Measurements from ENCODE around the gene CDC25C. TPM values are rescaled to one million over a fixed set of nuclear protein-coding genes. Genes with fewer than 3 reads are reported as not detected.

CDC25C gene
- 19.3 TPM for total RNA-seq (2021; ENCODE audit: unreplicated experiment)
- polyA plus RNA-seq (2012): 19.5 and 24.7 TPM in 2 replicates
- percentile 67 among the genes with signal in this experiment for Bru-seq, nascent RNA
- percentile 52 among the genes with signal in this experiment for BruChase-seq, experiment 1, labeled RNA remaining after a 6-hour chase
- percentile 58 among the genes with signal in this experiment for BruChase-seq, experiment 2, labeled RNA remaining after a 2-hour chase
- long read RNA-seq, transcript CDC25C-201 (14 exons, 2,128 nt): major isoform, 14 of 56 reads
- long read RNA-seq, partial matches to known transcripts: 2 of 56 reads
- long read RNA-seq, other reads (novel, unspliced or antisense): 35 of 56 reads

DNA sequence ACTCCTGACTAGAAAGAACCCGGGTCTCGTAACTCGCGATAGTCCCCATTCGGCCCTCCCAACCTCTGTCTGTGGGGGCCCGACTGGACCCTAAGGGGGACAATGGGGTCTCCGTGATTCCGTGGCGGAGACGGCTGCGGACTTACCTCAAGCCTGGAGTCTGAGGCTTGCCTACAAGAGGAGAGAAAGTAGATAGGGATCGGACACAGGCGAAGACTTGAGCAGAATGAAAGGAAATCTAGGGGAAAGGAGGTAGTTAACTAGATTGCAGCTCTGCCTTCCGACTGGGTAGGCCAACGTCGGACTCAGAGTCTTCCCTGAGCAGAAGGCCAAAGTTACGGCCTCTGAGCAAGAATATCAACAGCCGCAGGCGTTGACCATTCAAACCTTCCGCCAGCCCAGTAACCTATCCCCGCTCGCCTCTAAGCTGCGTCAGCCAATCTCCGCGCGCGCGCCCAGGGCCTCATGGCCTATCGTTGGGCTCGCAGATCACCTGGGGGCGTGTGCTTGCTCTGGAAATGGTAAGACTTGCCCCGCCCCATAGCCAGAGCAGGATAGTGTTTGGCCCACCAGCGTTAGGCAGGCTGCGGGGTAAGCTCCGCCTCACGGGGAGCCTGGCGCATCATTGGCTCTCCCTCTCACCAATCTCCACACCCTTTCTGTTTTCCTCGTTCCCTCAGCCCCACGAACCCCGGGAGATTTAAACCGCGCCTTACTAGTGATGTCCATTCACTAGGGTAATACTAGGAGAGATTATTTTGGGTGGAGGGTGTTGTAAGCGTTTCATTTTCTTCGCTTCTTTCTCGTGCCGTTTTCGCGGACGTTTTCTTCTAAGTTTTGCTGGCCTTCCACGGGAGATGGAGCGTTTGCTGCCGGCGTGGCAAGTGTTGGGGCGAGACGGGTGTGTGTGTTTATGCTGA lies at the start of gene CDC25C:
CDC25C (minus strand) TSS at position 356 of the 920 bp plus-strand sequence. CDS start 624 bp downstream, outside the sequence.
- peak within 1 kb of the TSS; percentile 25; the same call in 1 of the 2 replicates for H3K27ac ChIP-seq (ENCODE audit: low read depth, low read length)
- ATAC-seq (peak; percentile 98), DNase-seq (ENCODE audit: low read depth, low spot score) (peak; percentile 97)
- H3K4me1 ChIP-seq (ENCODE audit: control insufficient read depth in 1 of 2, insufficient read depth in 2 of 2, low read length in 2 of 2): peaks cover 4 to 26% of the 10 kb centered on the region in 2 experiments; a peak in 3 of 4 replicates
- intact Hi-C loops (cut with micrococcal nuclease): no loop called here
- H3K27me3 ChIP-seq (ENCODE audit: insufficient read depth, low read length): no peaks in the 10 kb centered on the region
- no TSS peak for BruUV-seq (replicated peaks)
- H3K4me2 ChIP-seq (ENCODE audit: low read length): peak within 1 kb of the TSS; percentile 80
- no peaks in the 10 kb centered on the region for H3K36me3 ChIP-seq (ENCODE audit: control insufficient read depth in 1 of 2, insufficient read depth in 2 of 2, low read length in 2 of 2)
- peaks cover 6% of the 10 kb centered on the region; the same call in 1 of the 2 replicates for H3K79me2 ChIP-seq (ENCODE audit: insufficient read depth, low read length)
- H3K9ac ChIP-seq (ENCODE audit: low read length): peak within 1 kb of the TSS; percentile 83
- H4K20me1 ChIP-seq (ENCODE audit: insufficient read depth): no peaks in the 10 kb centered on the region
- H3K9me2 ChIP-seq (ENCODE audit: insufficient read depth): no peaks in the 10 kb centered on the region
- H3K4me3 ChIP-seq (replicated peaks in 1 of 2; ENCODE audit: low read depth in 1 of 2, low read length in 2 of 2): peak within 1 kb of the TSS; percentile 87 to 88
- POLR2A ChIA-PET: interaction anchor here (0.5 to 1.9 kb wide), 6 partner anchors 9 to 153 kb away, joined by 3 to 6 read pairs (median 4); partner anchors contain the start of genes BRD8 and KIF20A
- CTCF ChIA-PET: interaction anchor here (0.6 to 3.1 kb wide), 2 partner anchors 21 to 49 kb away, joined by 3 to 22 read pairs; partner anchors contain the start of gene KDM3B
- H2AFZ ChIP-seq (ENCODE audit: low read depth, low read length, poor library complexity, severe bottlenecking): peak within 1 kb of the TSS; percentile 97
- H3K9me3 ChIP-seq (ENCODE audit: control insufficient read depth in 1 of 2, insufficient read depth in 1 of 2, low read depth in 1 of 2, low read length in 2 of 2): no peaks in the 10 kb centered on the region
- RAD21 ChIA-PET (ENCODE audit: low non-redundant PET in 1 of 2, low total read pairs in 2 of 2, uncharacterized antibody in 2 of 2, unreplicated experiment in 2 of 2): no interaction called here
- TF ChIP-seq POLR2A (IDR thresholded peaks at IDR 0.05; ENCODE audit: borderline replicate concordance, extremely low read depth, insufficient read depth, insufficient read length) (peak; percentile 28), CBX3 (IDR thresholded peaks at IDR 0.05; ENCODE audit: low read depth) (no peak), JUND (IDR thresholded peaks at IDR 0.05) (no peak), EGR1 (IDR thresholded peaks at IDR 0.05; ENCODE audit: low read depth) (no peak), POLR2AphosphoS5 (IDR thresholded peaks at IDR 0.05; ENCODE audit: low read depth, low read length) (peak; percentile 94), TCF7L2 (IDR thresholded peaks at IDR 0.05; ENCODE audit: borderline replicate concordance, extremely low read depth, insufficient read depth, insufficient read length) (no peak), EZH2 (IDR thresholded peaks at IDR 0.05) (no peak), FOSL1 (IDR thresholded peaks at IDR 0.05; ENCODE audit: low read depth) (no peak), ELF1 (IDR thresholded peaks at IDR 0.05; ENCODE audit: borderline replicate concordance, low read depth) (no peak), EZH2phosphoT487 (IDR thresholded peaks at IDR 0.05; ENCODE audit: borderline replicate concordance) (no peak), ZFX (IDR thresholded peaks at IDR 0.05) (peak; percentile 28; the same call in 1 of the 2 replicates), SRF (IDR thresholded peaks at IDR 0.05; ENCODE audit: low read depth) (no peak), RAD21 (IDR thresholded peaks at IDR 0.05; ENCODE audit: low read depth) (no peak), ZNF274 (IDR thresholded peaks at IDR 0.05; ENCODE audit: low read depth, low read length) (no peak), CEBPB (IDR thresholded peaks at IDR 0.05; ENCODE audit: low read depth) (no peak)
- TF ChIP-seq, protein P1, sequence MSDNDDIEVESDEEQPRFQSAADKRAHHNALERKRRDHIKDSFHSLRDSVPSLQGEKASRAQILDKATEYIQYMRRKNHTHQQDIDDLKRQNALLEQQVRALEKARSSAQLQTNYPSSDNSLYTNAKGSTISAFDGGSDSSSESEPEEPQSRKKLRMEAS (IDR thresholded peaks at IDR 0.05): no peak
- TF ChIP-seq, protein P2, sequence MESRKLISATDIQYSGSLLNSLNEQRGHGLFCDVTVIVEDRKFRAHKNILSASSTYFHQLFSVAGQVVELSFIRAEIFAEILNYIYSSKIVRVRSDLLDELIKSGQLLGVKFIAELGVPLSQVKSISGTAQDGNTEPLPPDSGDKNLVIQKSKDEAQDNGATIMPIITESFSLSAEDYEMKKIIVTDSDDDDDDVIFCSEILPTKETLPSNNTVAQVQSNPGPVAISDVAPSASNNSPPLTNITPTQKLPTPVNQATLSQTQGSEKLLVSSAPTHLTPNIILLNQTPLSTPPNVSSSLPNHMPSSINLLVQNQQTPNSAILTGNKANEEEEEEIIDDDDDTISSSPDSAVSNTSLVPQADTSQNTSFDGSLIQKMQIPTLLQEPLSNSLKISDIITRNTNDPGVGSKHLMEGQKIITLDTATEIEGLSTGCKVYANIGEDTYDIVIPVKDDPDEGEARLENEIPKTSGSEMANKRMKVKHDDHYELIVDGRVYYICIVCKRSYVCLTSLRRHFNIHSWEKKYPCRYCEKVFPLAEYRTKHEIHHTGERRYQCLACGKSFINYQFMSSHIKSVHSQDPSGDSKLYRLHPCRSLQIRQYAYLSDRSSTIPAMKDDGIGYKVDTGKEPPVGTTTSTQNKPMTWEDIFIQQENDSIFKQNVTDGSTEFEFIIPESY (IDR thresholded peaks at IDR 0.05; ENCODE audit: extremely low read depth, insufficient replicate concordance, low read length): no peak
- TF ChIP-seq, protein P3, sequence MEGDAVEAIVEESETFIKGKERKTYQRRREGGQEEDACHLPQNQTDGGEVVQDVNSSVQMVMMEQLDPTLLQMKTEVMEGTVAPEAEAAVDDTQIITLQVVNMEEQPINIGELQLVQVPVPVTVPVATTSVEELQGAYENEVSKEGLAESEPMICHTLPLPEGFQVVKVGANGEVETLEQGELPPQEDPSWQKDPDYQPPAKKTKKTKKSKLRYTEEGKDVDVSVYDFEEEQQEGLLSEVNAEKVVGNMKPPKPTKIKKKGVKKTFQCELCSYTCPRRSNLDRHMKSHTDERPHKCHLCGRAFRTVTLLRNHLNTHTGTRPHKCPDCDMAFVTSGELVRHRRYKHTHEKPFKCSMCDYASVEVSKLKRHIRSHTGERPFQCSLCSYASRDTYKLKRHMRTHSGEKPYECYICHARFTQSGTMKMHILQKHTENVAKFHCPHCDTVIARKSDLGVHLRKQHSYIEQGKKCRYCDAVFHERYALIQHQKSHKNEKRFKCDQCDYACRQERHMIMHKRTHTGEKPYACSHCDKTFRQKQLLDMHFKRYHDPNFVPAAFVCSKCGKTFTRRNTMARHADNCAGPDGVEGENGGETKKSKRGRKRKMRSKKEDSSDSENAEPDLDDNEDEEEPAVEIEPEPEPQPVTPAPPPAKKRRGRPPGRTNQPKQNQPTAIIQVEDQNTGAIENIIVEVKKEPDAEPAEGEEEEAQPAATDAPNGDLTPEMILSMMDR (IDR thresholded peaks at IDR 0.05 in 2 of 3, conservative IDR thresholded peaks at IDR 0.05 in 1 of 3; ENCODE audit: borderline replicate concordance in 1 of 3, insufficient read depth in 1 of 3, low read depth in 2 of 3, low read length in 2 of 3): no peak
